ENCODE results near the gene ZDHHC14.

DNA sequence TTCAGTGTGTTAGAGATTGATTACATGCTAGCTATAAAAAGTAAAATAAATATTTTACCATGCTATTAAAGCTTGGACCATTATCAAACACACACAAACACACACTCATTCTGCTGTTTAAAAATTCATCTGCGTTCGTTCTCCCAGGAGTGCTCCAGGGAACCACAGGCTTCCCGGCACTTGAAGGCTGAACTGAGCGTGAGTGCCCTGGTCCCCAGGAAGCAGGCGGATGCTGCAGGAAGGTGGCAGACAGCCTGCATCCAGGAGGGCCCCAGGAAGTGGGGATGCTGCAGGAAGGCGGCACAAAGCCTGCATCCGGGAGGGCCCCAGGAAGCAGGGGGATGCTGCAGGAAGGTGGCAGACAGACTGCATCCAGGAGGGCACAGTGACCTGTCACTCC, 294.8 kb downstream of the ZDHHC14 start:
- TF ChIP-seq, protein P1, sequence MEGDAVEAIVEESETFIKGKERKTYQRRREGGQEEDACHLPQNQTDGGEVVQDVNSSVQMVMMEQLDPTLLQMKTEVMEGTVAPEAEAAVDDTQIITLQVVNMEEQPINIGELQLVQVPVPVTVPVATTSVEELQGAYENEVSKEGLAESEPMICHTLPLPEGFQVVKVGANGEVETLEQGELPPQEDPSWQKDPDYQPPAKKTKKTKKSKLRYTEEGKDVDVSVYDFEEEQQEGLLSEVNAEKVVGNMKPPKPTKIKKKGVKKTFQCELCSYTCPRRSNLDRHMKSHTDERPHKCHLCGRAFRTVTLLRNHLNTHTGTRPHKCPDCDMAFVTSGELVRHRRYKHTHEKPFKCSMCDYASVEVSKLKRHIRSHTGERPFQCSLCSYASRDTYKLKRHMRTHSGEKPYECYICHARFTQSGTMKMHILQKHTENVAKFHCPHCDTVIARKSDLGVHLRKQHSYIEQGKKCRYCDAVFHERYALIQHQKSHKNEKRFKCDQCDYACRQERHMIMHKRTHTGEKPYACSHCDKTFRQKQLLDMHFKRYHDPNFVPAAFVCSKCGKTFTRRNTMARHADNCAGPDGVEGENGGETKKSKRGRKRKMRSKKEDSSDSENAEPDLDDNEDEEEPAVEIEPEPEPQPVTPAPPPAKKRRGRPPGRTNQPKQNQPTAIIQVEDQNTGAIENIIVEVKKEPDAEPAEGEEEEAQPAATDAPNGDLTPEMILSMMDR (IDR thresholded peaks at IDR 0.05), result no peak
- no peak for TF ChIP-seq POLR2A (IDR thresholded peaks at IDR 0.05)

Measured in body of pancreas (tissue), 4 donors.